Astrocyte of the cerebellum (primary cell): ENCODE measurements around the gene ATRNL1.

ENCODE experiments used
- DNase-seq: peaks from one replicate; pipeline ENCODE4 v3.0.0-alpha.2; 2011; ENCODE audit warnings: low read depth
- H3K4me3 ChIP-seq: 2 replicates; pipeline ENCODE4 v1.5.1; 2011; ENCODE audit warnings: mild to moderate bottlenecking, low read depth, low read length, moderate library complexity
- in situ Hi-C: cut with HindIII; loops from 2 replicates; pipeline ENCODE4 v1.10.0; 2017; ENCODE audit warnings: low sequenced_read_pairs
- TF ChIP-seq, protein P1 (sequence below): IDR thresholded peaks from 2 replicates; pipeline ENCODE4 v1.5.1; 2012; ENCODE audit warnings: low read length, low read depth, moderate library complexity, mild to moderate bottlenecking; ENCODE audit errors: missing control alignments

The ATRNL1 gene

GRCh38 chr10:115909037-115909436, 815.9 kb downstream of the ATRNL1 start:
- no peak overlapping the region for H3K4me3 ChIP-seq
- in situ Hi-C loops: no loop called here
- DNase-seq: no peak
- TF ChIP-seq, protein P1, sequence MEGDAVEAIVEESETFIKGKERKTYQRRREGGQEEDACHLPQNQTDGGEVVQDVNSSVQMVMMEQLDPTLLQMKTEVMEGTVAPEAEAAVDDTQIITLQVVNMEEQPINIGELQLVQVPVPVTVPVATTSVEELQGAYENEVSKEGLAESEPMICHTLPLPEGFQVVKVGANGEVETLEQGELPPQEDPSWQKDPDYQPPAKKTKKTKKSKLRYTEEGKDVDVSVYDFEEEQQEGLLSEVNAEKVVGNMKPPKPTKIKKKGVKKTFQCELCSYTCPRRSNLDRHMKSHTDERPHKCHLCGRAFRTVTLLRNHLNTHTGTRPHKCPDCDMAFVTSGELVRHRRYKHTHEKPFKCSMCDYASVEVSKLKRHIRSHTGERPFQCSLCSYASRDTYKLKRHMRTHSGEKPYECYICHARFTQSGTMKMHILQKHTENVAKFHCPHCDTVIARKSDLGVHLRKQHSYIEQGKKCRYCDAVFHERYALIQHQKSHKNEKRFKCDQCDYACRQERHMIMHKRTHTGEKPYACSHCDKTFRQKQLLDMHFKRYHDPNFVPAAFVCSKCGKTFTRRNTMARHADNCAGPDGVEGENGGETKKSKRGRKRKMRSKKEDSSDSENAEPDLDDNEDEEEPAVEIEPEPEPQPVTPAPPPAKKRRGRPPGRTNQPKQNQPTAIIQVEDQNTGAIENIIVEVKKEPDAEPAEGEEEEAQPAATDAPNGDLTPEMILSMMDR: no peak

- no peak overlapping the region for H3K4me3 ChIP-seq
- in situ Hi-C loops: no loop called here
- TF ChIP-seq, protein P1: no peak
- DNase-seq: no peak
Measured at GRCh38 chr10:115909962-115910731, 817.0 kb downstream of the ATRNL1 start.

DNA sequence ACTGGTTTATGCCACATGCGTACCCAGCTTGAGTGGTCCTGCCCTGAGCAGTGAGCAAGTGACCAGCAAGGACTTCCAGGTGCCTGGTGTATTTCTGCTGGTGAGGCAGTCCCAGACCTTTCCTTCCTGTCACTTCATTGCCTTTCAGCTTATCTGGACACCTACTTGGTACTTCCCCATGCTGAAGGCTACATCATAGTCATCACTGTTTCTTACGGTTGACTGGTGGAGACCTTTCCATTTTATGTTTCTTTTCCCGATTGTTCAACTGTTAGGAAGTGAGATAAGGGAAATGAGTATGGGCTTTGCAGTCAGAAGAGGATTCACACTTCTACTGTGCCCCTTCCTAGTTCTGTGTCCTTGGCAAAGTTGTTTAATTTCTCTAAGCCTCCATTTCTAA, 821.3 kb downstream of the ATRNL1 start:
- no peak overlapping the region for H3K4me3 ChIP-seq
- in situ Hi-C loops: no loop called here
- TF ChIP-seq, protein P1: no peak
- no peak for DNase-seq

DNA sequence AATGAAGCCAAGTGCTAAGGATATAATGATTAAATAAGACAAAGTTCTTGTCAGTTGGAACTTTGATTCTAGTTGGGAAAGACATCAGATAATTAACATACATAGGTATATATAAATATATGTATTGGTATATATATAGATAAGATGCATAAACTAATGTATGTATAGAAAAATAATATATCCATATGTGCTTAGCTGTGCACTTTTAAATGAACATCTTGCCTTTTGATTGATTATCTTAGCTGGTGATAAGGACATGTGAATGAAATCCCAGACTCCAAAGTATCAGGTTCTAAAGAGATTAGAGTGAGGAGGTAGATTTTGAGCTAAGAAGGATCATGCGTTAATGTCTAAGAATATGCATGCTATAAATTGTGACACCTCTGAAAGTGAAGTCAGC, 822.3 kb downstream of the ATRNL1 start:
- H3K4me3 ChIP-seq: no peak overlapping the region
- TF ChIP-seq, protein P1: no peak
- in situ Hi-C loops: no loop called here
- no peak for DNase-seq

- DNase-seq: no peak
- H3K4me3 ChIP-seq: no peak overlapping the region
- in situ Hi-C loops: no loop called here
- TF ChIP-seq, protein P1: no peak
Measured at GRCh38 chr10:115918812-115919211, 825.6 kb downstream of the ATRNL1 start.

DNA sequence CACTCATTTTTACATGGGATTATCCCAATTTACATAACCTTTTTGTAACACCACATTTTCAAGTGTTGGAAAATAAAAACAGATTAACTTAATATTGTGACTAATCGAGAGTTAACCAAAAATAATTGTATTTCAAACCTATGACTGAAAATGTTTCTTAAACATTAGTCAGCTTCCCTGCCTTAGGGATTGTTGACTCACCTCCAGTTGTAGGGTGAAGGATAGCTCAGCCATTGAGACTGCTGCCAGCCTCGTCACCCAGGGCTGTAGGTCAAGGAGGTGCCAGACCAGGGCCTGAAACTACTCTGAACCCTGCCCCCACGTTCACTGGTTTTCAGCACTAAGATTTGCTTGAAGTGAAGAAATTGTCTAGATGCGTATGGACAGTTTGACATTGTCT, 828.6 kb downstream of the ATRNL1 start:
- DNase-seq: no peak
- in situ Hi-C loops: no loop called here
- TF ChIP-seq, protein P1: no peak

More for the DNA sequence above, 828.6 kb downstream of the ATRNL1 start:
- H3K4me3 ChIP-seq: no peak overlapping the region
